Right atrium auricular region (tissue), 2 donors: Measurements from ENCODE around the gene HPF1. TPM values are rescaled to one million over a fixed set of nuclear protein-coding genes. Genes with fewer than 3 reads are reported as not detected.
A peak's percentile ranks its signal among the peaks of the same experiment; 100 is the strongest.

Source experiments
- DNase-seq: peaks from one replicate; pipeline ENCODE4 v3.0.0-alpha.2; 2019; ENCODE audit warnings: low spot score
- H3K27ac ChIP-seq, 2 donors: fragments of 200-600 bp; sonication (generic); 1 replicate in 1 of 2; 2 replicates in 1 of 2; pipeline ENCODE4 v1.5.1; 2016 to 2019
- H3K27me3 ChIP-seq, 2 donors: fragments of 200-600 bp; sonication (generic); one replicate each; pipeline versions ENCODE4 v1.5.1 to v1.6.0; 2017 to 2019
- H3K36me3 ChIP-seq: fragments of 200-600 bp; sonication (generic); one replicate; pipeline ENCODE4 v1.5.1; 2016
- H3K4me1 ChIP-seq, 2 donors: fragments of 200-600 bp; sonication (generic); one replicate each; pipeline versions ENCODE4 v1.5.1 to v1.6.0; 2017 to 2019
- H3K4me3 ChIP-seq, 2 donors: fragments of 200-600 bp; sonication (generic); 1 replicate in 1 of 2; 2 replicates in 1 of 2; pipeline ENCODE4 v1.5.1; 2017 to 2019; ENCODE audit warnings: mild to moderate bottlenecking in 1 of 2, moderate library complexity in 1 of 2
- H3K9me3 ChIP-seq, 2 donors: fragments of 200-600 bp; sonication (generic); one replicate each; pipeline ENCODE4 v1.5.1; 2019
- total RNA-seq, 2 donors: library from RNA; depleted of rRNA; stranded (reverse); fragments of >200 nt; gene quantifications; one replicate each; pipeline ENCODE4 v1.1.0, GENCODE V29; 2016
- TF ChIP-seq, protein P1 (sequence below), 2 donors: fragments of 200-600 bp; sonication (generic); IDR thresholded peaks; one replicate each; pipeline ENCODE4 v1.5.1; 2019; ENCODE audit warnings: antibody characterized with exemption in 2 of 2

The HPF1 gene
- total RNA-seq, 2 donors from 2014 or later = 25.7 to 31.3 TPM

- Histone ChIP-seq H3K27me3 (no peaks in the 10 kb centered on the region), H3K9me3 (no peaks in the 10 kb centered on the region), H3K27ac (no peak overlapping the region), H3K4me1 (peaks cover 0 to 10% of the 10 kb centered on the region in 2 donors), H3K4me3 (no peak overlapping the region), H3K36me3 (no peaks in the 10 kb centered on the region)
- DNase-seq = no peak
- TF ChIP-seq, protein P1, sequence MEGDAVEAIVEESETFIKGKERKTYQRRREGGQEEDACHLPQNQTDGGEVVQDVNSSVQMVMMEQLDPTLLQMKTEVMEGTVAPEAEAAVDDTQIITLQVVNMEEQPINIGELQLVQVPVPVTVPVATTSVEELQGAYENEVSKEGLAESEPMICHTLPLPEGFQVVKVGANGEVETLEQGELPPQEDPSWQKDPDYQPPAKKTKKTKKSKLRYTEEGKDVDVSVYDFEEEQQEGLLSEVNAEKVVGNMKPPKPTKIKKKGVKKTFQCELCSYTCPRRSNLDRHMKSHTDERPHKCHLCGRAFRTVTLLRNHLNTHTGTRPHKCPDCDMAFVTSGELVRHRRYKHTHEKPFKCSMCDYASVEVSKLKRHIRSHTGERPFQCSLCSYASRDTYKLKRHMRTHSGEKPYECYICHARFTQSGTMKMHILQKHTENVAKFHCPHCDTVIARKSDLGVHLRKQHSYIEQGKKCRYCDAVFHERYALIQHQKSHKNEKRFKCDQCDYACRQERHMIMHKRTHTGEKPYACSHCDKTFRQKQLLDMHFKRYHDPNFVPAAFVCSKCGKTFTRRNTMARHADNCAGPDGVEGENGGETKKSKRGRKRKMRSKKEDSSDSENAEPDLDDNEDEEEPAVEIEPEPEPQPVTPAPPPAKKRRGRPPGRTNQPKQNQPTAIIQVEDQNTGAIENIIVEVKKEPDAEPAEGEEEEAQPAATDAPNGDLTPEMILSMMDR (IDR thresholded peaks at IDR 0.05) = no peak
These were observed 12.7 kb upstream of the HPF1 start for GRCh38 chr4:169770416-169770815.

DNA sequence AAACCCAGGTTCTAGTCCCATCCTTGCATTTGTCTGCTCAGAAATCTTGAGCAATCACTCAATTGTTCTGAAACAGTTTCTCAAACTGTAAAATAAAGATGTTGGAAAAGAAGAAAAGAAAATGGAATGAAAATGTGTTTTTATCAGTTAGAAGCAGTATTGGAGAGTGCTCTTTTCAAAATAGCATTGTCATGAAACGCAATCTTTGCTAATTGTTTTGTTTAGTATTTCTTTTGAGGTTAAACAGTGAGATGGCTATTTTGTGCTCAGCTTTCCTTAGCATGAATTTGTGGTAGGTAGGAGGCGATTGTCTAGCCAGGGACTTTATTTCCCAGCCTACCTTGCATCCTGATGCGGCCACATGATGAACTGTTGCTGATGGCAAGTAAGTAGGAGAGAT is 10.6 kb upstream of the HPF1 start:
- no peak overlapping the region for H3K27ac ChIP-seq
- H3K27me3 ChIP-seq = no peaks in the 10 kb centered on the region
- H3K4me1 ChIP-seq = no peaks in the 10 kb centered on the region
- TF ChIP-seq, protein P1 (IDR thresholded peaks at IDR 0.05) = no peak
- DNase-seq = no peak
- H3K36me3 ChIP-seq = no peaks in the 10 kb centered on the region
- H3K9me3 ChIP-seq = no peaks in the 10 kb centered on the region
- no peak overlapping the region for H3K4me3 ChIP-seq

- TF ChIP-seq, protein P1 (IDR thresholded peaks at IDR 0.05) = no peak
- Histone ChIP-seq H3K36me3 (no peaks in the 10 kb centered on the region), H3K27ac (no peak overlapping the region), H3K27me3 (no peaks in the 10 kb centered on the region), H3K4me3 (no peak overlapping the region), H3K4me1 (no peaks in the 10 kb centered on the region), H3K9me3 (no peaks in the 10 kb centered on the region)
- DNase-seq = no peak
These were observed 9.0 kb upstream of the HPF1 start for GRCh38 chr4:169766741-169767140.

DNA sequence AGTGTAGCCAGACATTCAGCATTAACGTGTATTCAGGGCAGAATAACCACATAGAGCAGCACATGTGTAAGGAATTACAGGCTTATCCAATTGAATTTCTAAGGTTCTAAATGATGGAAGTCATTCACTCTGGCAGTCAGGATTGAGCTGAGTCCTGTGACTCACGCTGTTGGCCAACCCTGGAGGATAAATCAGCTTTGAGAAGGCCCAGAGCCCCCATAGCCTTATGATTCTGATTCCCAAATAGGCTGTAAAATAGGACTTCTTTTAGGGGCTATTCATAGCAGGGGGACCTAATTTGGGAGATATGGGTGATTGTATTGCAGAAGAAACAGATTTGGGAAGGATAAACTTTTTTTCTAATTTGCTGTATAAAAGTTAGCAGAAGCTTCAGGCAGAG is 8.1 kb upstream of the HPF1 start:
- no peak overlapping the region for H3K27ac ChIP-seq
- TF ChIP-seq, protein P1 (IDR thresholded peaks at IDR 0.05) = no peak
- H3K4me3 ChIP-seq = no peak overlapping the region
- no peaks in the 10 kb centered on the region for H3K27me3 ChIP-seq
- no peaks in the 10 kb centered on the region for H3K36me3 ChIP-seq
- no peaks in the 10 kb centered on the region for H3K4me1 ChIP-seq
- DNase-seq = no peak
- H3K9me3 ChIP-seq = no peaks in the 10 kb centered on the region

- no peak for DNase-seq
- Histone ChIP-seq H3K4me3 (no peak overlapping the region), H3K27ac (no peak overlapping the region), H3K36me3 (no peaks in the 10 kb centered on the region), H3K4me1 (peaks cover 0 to 5% of the 10 kb centered on the region in 2 donors), H3K27me3 (no peaks in the 10 kb centered on the region), H3K9me3 (no peaks in the 10 kb centered on the region)
- TF ChIP-seq, protein P1 (IDR thresholded peaks at IDR 0.05) = no peak
These were observed 4.1 kb upstream of the HPF1 start for GRCh38 chr4:169761846-169762245.

DNA sequence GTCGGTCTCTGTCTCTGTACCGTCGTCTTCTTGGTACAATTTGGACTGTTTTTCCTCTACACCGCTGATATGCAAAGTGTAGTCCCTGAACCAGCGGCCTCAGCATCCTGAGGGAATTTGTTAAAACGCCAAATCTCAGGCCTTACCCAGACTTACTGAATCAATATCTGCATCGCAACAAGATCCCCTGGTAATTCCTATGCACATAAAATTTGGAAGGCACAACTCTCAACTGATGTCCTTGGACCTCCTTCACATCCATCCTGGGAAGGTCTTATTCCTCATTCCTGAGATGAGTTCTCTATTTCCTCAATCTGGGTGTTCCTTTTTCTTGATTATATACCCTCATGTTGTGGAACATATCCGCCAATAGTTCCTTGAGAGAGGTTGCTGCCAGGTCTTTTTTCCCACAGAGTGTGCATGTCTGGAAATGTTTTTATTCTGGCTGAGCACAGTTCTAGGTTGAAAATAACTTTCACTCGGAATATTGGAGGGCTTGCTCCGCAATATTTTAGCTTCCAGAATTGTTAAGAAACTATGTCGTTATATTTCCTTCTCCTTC is 738 bp upstream of the HPF1 start:
- Histone ChIP-seq H3K27me3 (no peaks in the 10 kb centered on the region), H3K4me1 (peaks cover 0 to 14% of the 10 kb centered on the region in 2 donors), H3K27ac (peak overlapping the region in 1 of 2 donors; percentile 70), H3K36me3 (peaks cover under 1% of the 10 kb centered on the region), H3K9me3 (no peaks in the 10 kb centered on the region), H3K4me3 (peak overlapping the region; percentile 72 to 73)
- TF ChIP-seq, protein P1 (IDR thresholded peaks at IDR 0.05) = no peak
- DNase-seq = no peak
